ENCODE data around the gene HDGFL2.

HDGFL2 gene

DNA sequence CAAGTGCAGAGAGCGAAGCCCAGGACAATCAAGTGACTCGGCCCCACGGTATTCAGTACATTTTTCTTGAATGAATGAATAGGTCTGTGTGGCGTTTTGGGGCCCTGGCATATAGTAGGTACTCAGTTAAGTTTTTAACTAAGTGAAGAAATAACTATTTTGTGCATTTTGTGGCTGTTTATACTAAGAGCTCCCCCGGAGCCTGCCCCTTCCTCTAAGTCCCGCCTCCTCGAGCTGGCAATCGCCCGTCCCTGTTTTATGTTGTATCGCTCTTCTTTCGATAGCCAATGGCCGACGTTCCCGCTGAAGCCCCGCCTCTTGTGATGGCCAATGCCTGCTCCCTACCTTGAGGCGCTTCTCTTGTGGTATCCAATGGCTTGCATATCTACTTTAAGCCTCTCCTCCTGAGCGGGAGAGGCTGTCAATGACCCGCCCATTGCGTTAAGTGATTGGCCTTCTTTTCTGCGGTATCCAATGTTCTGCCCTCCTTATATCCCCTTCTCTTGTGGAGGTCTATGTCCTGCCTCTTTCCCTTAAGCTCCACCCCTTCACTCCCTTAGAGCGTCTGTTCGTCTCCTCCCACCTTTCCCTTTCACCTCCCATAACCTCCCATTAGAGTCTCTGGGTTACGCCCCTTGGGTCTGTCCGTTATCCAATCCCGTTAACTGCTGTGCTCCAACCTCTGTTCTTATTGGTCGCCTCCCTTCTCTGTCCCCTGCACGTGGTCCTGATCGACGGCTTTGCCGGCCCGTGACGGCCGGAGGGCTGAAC is 509 bp upstream of the HDGFL2 start:
- DNase-seq: peak; percentile 87 to 94 (median 92)

DNA sequence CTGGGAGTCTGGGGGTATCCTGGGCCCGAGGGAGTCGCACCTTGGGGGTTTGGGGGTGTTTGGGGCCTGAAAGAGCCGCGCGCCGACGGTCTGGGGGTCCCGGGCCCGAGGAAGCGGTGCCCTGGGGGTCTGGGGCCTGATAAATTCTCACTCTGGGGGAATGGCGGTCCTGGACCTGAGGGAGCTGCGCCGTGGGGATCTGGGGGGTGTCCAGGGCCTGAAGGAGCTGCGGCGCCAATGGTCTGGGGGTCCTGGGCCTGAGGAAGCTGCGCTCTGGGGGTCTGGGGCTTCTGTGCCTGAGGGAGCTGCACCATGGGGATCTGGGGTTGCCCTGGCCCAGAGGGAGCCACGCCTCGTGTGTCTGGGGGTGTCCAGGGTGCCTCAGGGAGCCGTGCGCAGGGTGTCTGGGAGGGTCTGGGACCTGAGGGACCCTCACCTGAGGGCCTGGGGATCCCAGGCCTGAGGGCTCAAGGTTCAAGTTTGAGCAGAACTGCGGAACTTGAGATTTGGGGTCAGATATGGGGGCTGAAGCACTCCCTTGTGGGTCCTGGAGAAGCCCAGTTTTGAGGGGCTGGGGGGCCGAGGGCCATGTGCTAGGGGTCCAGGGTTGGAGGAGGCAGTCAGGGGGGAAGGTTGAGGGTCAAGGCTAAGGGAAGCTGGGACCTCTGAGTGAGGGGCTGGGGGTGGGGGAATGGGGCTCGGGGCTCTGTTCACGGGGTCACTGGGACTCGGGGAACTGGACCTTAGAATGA is 1.1 kb downstream of the HDGFL2 start:
- no peak for DNase-seq

DNA sequence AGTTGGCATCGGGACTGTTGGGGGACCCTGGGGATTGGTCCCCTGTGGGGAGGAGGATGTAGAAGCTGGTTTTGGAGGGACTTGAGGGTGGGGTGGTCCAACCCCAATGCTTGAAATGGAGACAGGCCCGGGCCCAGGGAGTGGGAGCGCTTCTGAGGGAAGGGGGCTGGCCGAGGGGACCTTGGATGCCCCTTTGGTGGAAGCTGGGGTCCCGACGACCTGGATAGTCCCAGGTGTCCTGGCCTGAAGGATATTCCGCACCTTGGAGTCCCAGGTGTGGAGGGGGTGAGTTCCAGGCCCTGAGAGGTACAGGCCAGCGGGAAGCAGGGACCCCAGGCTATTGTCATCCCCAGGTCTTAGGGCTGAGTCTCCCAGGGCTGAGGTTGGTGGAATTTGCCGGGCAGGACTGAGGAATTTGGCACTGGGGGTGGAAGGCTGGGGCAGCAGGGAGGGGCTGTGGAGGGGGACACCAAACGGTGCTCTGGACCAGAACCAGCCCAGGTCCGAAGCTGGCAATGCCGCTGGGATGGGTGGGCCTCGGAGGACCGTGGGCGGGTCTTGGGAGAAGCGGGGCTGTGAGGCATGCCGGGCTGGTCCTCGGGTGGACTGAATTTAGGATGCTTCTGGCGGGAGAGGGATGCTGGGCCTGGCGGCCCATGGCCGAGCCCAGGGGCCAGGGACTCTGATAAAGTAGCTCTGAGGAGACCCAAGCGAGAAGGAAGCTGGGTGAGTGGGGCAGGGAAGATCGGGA is 1.8 kb downstream of the HDGFL2 start:
- no peak for DNase-seq

DNA sequence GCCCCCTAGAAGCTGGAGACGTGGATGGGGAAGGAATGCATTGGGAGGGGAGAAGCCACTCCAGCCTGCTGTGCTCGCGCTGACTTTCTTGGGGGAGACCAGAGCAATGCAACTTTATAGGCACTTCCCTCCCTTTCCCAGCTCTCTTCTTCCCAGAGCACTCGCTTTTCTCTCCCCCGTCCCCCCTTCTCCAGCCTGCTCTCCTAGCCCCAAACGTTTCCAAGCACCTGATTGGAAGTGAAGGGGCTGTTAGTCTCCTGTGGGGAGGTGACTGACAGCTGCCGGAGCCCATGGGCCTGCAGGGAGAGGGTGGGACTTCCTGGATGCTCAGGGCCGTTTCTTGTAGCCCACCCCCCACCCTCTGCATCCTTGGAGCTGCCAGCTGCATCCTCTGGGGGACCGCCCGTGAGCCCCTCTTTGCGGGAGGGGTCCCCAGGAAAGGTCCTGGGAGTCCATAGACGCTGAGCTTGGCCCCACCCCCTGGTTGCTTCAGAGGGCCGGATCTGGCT is 2.5 kb downstream of the HDGFL2 start:
- DNase-seq: no peak

DNA sequence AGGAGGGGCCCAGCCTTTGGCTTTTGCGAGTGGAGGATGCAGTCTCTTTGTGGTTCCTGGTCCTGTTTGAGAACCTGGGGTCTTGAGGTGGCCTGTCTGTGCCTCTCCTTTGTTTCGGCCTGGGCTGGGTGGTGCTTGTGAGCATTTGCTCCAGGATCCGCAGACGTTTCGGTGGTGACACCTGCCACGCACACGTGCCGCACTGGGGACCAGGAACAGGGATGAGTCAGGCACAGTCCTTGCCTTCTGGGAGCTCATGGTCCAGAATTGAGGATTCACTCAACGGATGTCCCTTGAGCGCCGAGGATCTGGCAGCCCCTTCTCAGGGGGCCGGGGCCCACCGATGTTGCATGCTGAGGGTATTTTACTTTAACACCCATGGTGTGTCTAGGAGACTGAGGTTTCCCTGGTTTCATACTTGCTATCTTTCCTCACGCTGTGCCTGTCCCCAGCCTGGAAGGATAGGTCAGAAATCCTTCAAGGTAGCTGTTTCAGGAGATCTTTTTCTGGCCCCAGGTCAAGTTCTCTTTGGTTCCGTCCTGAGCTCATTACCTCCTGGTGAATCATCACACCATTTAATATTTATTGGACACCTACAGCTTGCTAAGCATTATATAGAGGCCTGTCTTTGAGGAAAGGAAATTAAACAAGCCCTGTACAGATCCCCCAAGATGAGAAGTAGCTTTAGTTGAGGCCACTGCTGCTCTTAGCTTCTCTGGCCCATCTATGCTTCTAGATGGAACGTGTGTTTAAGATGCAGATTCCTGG is 5.1 kb downstream of the HDGFL2 start:
- no peak for DNase-seq

DNA sequence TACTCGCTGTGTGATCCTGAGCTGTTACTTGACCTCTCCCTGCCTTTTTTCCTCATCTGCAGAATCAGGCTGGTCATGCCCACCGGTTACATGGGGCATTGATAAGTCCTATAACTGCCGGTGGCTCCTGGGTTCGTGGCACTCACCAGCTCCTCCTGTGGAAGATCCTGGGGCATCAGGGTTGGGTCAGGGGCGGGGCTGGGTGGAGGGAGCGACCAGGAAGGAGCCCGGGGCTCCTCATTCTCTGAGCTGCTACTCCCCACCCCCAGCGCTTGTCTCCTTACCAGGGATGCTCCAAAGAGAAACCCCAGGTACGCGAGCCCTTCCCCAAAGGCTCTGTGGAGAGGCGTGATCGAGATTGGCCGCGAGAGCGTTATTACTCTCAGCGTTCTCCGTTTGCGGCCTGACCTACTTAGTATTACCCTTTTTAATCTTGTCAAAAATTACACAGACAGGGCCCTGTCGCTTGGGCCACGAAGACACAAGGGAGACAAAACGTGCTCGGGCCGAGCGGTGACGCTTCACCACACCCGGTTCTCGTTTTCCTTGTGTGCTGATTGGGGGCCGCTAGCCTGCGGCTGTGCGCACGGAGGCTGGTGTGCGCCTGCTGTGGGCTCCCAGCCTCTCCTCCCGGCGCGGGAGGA is 10.7 kb downstream of the HDGFL2 start:
- no peak for DNase-seq

DNA sequence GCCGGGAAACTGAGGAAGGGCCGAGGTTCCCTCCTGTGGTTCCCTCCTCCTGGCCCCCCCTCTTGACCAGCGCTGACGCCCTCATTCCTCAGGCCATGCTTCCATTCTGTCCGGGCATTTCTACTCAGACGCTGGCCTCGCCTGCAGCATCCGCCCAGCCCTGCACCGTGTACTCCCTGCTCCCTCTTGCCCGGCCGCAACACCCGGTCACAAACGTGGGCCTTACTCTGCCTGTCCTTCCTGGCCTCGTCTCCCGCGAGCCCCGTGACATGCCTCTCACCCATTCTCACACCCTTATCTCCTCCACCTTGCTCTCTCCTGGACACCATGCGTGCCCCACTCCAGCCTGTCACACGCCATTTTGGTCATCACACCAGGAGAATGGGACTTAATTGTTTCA is 11.3 kb downstream of the HDGFL2 start:
- DNase-seq: no peak

DNA sequence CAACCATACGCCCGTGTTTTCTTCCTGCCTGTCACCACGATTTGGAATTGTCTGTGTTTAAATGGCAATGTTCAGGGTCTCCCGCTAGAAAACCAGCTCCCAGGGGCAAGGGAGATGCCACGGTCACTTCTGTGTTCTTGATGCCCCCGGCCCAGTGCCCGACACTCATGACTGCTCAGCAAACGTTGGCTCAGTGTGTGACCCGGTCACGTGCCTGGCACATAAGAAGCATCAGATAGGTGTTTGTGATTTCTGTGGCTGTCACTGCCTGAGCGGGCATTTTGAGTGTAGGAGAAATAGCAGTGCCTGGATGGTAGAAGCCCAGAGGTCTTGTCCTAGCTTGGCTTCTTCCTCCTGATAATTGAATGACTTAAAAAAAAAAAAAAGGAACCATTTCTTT is 15.5 kb downstream of the HDGFL2 start:
- DNase-seq: no peak

DNA sequence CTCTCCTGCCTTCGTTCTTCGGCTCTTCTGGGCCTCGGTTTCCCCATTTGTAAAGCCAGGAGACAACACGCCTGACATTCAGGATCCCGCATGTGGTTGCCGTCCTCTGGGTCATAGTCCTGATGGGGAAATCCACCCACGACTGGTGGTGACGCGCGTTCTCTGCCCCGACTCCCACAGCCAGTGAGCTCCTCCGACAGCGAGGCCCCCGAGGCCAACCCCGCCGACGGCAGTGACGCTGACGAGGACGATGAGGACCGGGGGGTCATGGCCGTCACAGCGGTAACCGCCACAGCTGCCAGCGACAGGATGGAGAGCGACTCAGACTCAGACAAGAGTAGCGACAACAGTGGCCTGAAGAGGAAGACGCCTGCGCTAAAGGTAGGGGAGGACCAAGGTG is 16.4 kb downstream of the HDGFL2 start:
- DNase-seq: no peak

DNA sequence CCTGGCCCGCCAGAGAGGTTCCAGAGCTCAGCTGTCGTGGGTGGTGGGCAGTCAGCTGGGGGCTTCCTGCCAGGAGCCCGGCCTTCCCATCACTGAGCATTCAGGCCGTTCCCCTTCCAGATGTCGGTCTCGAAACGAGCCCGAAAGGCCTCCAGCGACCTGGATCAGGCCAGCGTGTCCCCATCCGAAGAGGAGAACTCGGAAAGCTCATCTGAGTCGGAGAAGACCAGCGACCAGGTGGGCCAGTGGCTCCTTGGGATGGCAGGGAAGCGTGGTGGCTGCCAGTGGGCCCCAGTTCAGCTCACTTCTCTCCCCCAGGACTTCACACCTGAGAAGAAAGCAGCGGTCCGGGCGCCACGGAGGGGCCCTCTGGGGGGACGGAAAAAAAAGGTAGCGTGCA is 19.3 kb downstream of the HDGFL2 start:
- DNase-seq: no peak

DNA sequence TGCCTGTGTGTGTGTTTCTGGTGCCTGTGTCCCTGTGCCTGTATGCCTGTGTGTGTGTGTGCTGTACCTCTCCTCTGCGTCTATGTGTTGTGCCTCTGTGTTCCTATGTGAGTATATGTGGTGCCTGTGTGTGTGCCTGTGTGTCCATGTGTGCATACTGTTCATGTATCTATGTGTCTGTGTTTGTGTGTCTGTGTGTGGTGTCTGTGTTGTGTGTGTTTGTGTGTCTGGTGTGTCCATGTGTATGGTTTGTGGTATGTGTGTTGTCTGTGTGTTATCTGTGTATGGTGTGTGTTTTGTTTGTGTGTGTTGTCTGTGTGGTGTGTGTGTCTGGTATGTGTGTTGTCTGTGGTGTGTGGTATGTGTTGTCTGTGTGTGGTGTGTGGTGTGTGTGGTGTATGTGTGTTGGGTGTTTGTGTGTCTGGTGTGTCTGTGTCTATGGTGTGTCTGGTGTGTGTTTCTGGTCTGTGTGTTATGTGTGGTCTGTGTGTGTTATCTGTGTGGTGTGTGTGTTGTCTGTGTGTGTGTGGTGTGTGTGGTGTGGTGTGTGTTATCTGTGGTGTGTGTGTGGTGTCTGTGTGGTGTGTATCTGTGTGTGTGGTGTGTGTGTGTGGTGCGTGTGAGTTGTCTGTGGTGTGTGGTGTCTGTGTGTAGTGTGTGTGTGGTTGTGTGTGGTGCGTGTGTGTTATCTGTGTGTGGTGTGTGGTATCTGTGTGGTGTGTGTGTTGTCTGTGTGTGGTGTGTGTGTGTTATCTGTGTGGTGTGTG is 20.4 kb downstream of the HDGFL2 start:
- no peak for DNase-seq

DNA sequence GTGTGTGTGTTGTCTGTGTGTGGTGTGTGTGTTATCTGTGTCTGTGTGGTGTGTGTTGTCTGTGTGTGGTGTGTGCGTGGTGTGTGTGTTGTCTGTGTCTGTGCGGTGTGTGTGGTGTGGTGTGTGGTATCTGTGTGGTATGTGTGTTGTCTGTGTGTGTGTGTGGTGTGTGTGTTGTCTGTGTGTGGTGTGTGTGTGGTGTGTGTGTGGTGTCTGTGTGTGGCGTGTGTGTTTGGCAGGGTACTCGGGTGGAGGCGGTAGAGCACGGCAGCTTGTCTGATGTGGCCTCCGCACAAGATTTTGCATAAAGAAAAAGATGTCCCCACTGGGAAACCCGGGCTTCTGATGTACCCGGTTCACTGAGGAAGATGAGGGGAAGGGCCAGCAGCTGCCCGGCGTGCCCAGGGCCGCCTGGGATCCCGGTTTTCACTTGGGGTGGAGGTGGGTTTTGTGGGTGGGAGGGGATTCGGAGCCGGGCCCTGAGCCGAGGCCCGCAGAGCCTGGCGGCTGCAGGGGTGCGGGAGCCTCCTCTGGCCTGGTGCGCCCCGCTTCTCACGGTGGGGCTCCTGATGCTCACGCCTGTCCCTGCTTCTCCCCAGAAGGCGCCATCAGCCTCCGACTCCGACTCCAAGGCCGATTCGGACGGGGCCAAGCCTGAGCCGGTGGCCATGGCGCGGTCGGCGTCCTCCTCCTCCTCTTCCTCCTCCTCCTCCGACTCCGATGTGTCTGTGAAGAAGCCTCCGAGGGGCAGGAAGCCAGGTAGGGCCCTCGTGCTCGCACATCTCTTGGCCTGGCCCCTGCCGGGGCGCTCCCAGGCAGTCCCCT is 21.2 kb downstream of the HDGFL2 start:
- DNase-seq: no peak

DNA sequence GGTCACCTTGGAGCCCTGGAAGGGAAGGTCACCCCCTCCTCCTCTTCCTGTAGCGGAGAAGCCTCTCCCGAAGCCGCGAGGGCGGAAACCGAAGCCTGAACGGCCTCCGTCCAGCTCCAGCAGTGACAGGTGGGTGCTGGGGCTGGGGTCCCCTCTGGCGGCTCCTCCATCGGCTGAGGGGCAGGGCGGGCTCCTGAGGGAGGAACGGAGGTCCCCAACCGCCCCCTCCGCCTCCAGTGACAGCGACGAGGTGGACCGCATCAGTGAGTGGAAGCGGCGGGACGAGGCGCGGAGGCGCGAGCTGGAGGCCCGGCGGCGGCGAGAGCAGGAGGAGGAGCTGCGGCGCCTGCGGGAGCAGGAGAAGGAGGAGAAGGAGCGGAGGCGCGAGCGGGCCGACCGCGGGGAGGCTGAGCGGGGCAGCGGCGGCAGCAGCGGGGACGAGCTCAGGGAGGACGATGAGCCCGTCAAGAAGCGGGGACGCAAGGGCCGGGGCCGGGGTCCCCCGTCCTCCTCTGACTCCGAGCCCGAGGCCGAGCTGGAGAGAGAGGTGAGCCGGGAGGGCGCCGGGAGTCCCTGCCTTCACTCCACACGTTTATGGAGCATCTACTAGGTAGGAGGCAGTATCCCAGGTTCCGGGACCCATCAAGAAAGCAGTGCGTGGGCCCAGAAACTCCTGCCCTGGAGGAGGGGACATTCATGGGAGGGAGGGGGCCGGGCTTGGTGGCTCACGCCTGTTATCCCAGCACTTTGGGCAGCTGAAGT is 22.0 kb downstream of the HDGFL2 start:
- no peak for DNase-seq

DNA sequence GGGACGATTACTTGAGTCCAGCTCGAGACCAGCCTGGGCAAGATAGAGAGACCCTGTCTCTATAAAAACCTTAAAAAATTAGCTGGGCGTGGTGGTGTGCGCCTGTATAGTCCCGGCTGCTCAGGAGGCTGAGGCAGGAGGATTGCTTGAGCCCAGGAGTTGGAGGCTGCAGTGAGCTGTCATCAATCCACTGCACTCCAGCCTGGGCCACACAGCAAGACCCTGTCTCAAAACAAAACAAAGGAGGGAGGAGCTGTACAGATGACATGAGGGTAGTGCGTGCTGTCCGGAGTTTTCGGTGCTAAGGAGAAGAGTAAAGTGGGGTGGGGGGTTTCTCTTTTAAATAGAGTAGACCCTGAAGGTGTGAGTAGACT is 22.6 kb downstream of the HDGFL2 start:
- DNase-seq: no peak

DNA sequence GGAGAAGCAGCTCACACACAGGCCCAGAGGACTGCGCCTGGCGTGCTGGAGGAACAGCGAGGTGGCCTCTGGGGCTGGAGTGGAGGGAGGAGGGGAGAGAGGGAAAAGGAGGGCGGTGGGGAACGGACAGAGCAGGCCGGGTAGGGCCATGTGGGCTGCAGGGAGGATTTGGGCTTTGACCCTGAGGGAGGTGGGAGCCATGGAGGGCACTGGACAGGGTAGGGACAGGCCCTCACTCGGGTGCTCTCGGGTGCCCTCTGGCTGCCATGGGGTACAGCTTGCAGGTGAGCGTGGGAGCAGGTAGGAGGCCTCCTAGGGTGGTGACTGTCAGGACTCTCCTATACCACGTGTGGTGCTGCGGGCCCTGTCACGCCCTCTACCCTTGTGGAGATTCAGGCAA is 23.4 kb downstream of the HDGFL2 start:
- DNase-seq: no peak

DNA sequence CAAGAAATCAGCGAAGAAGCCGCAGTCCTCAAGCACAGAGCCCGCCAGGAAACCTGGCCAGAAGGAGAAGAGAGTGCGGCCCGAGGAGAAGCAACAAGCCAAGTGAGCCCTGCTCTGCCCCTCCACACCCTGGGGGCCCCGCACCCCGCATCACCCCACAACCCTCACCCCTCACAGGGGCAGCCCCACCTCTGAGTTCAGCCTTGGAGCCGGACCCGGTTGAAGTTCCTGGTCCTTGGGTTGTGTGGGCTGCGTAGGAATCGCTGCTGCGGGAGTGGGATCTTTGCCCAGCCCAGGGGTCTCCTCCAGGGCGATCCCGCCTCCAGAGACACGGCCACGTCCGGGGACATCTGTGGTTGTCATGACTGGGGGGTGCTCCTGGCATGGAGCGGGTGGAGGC is 24.2 kb downstream of the HDGFL2 start:
- DNase-seq: no peak

DNA sequence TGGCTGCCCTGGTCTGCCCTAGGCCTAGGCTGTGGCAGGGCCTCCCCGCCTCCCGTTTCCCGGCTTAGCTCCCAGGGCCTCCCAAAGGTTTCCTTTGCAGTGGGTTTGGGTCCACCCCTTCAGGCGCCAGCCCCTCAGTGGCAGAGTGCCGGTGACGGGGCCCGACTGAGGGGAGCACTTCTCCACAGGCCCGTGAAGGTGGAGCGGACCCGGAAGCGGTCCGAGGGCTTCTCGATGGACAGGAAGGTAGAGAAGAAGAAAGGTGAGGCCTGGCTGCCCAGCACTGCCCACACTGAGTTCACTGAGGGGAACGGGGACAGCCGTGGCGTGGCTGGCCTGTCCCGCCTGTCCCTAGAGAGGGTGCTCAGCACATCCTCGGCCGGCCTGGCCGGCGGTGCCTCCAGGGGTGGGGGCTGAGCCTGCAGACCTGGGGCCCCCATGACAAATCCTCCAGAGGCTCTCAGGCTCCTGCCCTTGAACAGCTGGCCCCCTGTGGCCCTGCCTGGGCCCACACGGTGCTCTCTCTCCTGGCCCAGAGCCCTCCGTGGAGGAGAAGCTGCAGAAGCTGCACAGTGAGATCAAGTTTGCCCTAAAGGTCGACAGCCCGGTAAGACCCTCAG is 25.8 kb downstream of the HDGFL2 start:
- DNase-seq: no peak

DNA sequence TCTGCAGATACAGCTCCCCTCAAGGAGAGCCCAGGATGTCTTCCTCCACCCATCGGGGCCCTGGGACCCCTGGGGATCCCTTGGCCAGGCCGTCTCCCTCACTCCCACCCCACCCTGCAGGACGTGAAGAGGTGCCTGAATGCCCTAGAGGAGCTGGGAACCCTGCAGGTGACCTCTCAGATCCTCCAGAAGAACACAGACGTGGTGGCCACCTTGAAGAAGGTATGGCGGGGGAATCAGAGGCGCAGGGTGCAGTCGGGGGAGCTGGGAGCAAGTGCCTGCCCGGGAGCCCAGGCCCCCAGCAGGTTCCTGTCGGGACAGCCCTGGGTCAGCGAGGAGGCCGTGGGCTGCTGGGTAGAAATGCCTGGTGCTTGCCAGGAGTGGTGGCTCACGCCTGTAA is 26.6 kb downstream of the HDGFL2 start:
- no peak for DNase-seq

DNA sequence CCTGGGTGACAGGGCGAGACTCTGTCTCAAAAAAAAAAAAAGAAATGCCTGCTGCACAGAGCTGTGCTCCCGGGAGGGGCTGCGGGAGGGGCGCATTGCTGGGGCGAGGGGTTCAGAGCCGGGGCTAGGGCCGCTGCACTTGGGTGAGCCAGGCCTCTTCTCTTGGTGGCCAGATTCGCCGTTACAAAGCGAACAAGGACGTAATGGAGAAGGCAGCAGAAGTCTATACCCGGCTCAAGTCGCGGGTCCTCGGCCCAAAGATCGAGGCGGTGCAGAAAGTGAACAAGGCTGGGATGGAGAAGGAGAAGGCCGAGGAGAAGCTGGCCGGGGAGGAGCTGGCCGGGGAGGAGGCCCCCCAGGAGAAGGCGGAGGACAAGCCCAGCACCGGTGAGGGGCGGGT is 27.2 kb downstream of the HDGFL2 start:
- DNase-seq: no peak

Data from activated CD4-positive, CD25-positive, alpha-beta regulatory T cell (primary cell).